HG02884 (cell line): Measurements from ENCODE around the gene ATG7.

ENCODE experiments used
- ATAC-seq: cut with Tn5 transposase; IDR thresholded peaks from one replicate; pipeline ENCODE4 v1.9.1; 2021; ENCODE audit warnings: mild to moderate bottlenecking, moderate library complexity; ENCODE audit not compliant: unreplicated experiment

Gene ATG7

DNA sequence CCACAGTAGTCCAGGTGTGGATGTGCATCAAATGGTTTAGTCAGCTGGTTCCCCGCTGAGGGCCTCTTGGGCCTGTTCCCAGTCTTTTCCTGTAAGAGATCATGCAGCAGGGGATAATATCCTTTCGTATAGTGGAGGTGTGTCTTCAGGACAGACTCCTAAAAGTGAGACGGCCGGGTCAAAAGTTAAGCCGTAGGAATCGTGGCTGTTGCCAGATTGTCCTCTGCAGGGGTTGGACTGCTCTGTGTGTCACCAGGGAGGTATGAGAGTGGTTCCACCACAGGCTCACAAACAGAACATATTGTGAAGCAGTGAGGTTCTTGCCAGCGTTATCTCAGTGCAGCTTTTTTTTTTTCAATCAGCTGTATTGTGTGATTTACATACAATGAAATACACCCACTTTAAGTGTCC lies 276.5 kb downstream of the ATG7 start:
- ATAC-seq, result no peak

DNA sequence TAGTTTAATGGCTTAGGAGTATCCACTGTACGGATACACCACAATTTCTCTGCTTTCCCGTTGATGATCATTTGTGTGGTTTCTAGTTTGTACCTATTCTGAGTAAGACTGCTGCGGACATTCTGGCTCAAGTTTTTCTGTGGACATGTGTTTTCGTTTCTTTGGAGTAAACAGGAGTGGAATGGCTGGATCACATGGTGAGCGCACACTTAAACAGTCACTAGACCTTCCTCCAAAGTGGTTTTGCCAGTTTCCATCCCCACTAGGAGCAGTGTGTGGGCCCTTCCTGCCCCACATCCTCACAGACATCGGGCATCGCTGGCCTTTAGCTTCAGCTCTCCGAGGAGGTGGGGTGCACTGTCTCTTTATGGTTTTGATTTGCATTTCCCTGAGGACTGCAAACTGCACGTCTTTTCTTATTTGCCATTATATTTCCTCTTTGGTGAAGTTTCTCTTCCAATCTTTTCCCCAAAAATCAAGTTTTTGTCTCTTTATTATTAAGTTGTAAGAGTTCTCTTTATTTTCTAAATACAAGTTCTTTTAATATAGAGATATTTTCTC lies 277.5 kb downstream of the ATG7 start:
- no peak for ATAC-seq

DNA sequence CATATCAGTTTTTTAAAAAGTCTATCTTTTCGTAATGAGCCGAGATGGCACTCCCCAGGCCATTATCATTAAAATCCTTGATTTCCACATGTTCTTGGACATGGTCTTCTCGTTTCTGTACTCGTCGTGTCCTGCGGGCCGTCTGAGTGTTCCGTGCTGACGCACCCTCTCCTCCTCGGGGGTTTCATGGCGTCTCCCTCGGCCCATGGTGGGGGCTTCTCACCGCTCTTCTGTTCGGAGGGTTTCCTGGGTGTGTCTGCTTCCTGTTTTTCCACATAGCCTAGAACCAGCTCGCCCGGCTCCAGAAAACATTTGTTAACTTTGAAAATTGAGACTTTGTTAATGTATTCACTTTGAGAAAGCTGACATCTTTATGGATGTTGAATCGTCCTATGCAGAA lies 278.8 kb downstream of the ATG7 start:
- ATAC-seq, result no peak

GRCh38 chr3:11552289-11553264 lies 280.4 kb downstream of the ATG7 start:
- ATAC-seq, result no peak

GRCh38 chr3:11553436-11554235 lies 281.4 kb downstream of the ATG7 start:
- ATAC-seq, result no peak

GRCh38 chr3:11554236-11554610 lies 282.0 kb downstream of the ATG7 start:
- no peak for ATAC-seq

GRCh38 chr3:11554666-11555065 lies 282.5 kb downstream of the ATG7 start:
- no peak for ATAC-seq

DNA sequence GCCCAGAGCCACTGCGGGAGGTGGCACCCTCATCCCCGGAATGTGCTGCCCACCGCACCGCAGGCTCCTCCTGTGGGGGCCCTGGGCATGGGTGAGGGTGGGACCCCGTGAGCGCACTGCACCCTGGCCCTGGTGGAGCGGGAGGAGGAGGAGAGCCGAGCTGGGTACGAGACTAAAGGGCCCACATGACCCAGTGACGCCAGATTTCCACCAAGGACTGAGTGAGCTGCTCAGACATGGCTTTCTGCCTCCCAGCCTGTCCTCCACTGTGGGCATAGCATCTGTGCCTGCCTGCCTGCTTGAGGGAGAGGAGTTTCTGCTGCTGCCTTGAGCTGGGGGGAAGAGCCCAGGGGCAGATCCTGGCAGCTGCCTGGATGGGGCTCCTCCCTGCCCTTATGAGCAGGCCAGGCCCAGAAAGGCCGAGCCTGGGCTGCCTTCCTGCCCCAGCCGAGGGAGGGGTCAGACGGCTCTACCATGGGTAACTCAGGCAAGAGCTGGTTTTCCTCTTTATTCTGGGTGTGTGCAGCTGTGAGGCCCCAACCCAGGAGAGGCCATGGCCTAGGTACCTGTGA lies 283.1 kb downstream of the ATG7 start:
- ATAC-seq, result no peak

DNA sequence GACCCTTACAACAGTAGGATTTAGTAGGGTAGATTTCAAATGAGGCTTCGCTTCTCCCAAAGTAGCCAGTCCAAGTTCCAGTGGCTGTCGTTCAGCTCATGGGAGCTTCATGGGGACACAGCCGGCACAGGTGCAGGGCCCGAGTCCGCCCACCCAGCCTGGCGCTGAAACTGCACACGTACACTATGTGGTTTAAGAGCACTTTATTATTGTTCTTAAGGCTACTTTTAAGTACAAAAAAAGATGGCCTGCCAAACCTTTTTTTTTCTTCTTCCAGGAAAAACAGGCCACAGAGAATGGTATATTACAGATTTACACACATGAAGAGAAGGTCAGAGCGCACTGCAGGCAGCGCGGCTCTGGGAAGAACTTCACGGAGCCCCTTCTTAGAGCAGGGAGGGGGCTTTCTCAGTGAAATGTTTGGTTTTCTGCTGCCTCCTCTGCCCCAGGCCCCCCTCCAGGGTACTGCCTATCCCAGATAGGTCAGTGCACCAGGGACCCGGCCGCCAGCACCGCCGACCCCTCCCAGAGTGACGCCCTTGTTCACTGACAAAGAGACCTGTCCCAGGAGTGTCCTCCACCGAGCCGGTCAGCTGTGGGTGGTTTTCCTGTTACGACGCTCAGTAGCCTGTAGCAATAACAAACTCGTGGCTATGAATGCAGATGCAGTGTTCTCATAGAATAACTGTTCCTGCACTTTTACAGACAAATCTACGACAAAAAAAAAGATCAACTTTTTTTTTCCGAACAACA lies 283.9 kb downstream of the ATG7 start:
- no peak for ATAC-seq

DNA sequence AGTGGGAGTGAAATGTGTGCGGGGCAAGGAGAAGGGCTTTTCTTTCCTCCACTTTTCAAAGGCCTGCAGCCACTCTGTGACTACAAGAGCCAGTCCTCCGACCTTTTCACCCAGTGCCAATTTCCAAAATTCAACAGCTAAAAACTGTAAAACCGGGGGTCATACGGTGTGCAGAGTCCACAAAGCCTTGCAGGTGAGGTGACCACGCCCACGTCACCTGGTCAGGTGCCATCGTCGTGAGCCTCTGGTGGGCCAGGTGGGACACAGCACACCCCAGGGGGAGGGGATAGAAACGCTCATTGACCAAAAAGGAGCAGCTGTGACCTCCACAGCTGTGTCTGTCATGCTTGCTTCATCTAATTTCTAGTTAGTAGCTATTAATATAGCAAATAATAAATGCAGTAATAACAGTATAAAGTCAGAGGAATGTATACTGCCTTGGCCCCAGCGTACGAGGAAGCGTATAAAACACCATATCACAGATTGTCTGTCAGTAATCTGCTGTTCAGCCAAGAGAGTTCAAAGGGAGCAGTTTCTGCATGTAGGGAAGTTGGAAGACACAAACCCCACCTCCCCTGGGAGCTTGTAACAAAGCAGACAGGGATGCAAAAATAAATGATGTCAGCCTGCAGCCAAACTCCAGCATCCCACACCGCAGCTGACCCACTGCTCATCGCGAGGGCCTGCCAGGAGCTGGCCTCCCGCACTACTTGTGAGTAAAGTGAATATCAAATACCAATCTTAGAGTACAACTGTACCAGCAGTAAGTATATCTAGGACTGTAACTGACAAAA lies 284.9 kb downstream of the ATG7 start:
- ATAC-seq, result no peak

GRCh38 chr3:11558002-11558401 lies 285.8 kb downstream of the ATG7 start:
- ATAC-seq, result no peak

GRCh38 chr3:11558411-11558903 lies 286.3 kb downstream of the ATG7 start:
- no peak for ATAC-seq

GRCh38 chr3:11558918-11559815 lies 287.0 kb downstream of the ATG7 start:
- no peak for ATAC-seq

DNA sequence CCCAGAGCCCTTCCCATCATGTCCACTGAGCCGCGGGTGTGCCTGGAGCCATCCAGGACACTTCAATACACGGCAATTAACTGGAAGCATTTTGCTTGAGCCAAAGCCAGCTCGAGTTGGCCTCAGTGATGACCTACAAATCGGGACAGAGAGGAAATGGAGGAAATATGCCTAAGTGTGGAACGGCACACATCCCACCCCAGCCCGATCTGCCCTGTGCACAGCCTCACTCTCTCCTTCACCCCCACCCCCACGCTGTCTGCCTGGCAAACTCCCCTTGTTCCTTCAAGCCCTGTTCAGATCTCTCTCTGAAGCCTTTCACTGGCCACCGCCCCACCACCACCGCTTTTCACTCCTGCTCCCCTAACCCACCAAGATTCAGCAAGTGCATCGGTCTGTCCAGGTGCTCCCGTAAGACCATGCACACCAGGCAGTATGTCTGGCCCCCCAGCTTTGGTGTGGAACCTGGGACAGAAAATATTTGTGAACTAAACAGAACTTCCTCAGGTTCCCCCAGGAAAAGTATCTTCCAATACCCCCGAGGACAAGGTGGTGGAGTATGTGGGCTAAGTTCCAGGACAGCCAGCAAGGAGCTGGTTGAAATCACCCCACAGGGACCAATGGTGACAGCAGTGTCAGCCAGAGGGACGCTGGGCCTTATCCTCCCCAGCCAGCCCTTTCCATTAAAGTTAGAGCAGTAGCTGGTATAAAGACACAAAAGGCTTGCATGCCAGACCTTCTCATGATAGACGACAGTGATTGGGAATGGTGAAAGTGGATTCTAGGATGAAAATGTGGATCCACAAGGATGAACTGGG lies 287.8 kb downstream of the ATG7 start:
- ATAC-seq, result no peak

DNA sequence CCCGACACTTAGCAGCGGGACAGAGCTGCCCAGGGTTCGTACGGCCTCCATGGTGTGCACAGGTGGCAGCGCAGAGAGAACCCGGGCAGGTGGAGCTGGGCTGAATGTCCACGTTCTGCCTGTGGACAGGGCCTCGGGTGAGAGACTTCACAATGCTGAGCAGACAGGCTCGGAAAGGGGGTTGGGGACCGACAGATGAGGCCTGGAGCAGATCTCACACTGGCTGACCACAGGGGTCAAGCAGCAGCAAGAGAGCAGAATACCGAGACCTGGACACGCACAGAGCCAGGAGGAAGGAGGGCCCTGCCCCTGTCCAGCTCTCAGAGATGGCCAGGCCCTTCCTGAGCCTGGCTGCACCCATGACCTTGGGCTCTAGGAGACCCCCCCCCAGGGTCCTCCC lies 288.5 kb downstream of the ATG7 start:
- ATAC-seq, result no peak

GRCh38 chr3:11562277-11562881 lies 290.2 kb downstream of the ATG7 start:
- no peak for ATAC-seq

DNA sequence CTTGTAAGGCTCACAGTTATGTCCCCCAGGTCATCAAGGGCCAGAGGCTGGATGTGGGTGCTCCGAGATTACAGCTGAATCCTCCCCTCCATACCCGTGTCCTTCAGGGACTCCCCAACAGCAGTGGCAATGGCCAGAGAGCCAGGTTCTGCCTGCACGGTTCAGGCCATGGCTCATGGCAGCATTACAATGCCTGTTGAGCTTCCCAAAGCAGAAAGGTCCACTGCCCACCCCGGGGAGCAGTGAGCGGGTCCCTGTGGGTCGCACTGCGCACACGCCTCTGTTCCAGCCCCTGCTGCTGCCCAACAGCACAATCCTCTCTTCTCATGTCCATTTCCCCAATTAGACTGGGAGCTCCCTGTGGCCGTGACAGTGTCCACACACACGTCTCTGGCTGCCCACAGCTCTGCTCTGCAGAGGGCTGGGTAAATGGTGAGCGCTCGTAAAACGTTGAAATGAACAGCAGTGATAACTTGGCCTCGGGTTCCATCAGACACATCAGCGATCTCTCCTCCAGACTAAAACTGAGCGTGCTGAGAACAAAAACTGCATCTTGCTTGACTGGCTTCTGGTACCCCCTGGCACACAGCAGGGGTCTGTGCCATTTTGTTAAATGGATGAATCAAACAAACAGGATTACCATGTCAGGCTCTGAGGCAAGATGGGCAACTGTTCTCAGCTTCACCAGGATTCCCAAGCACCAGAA lies 291.1 kb downstream of the ATG7 start:
- ATAC-seq, result no peak
